Neuronal stem cell (in vitro differentiated cells): ENCODE data around the gene SCN8A.

ENCODE experiments used
- DNase-seq: peaks from one replicate; pipeline ENCODE4 v3.0.0-alpha.2; 2013; ENCODE audit warnings: low spot score
- H2AFZ ChIP-seq: one replicate; pipeline ENCODE4 v1.6.1; 2013; ENCODE audit warnings: mild to moderate bottlenecking, low read length, inconsistent platforms
- H2AK5ac ChIP-seq: 2 replicates; pipeline ENCODE4 v1.6.1; 2013; ENCODE audit warnings: low read depth, mild to moderate bottlenecking, inconsistent platforms, low read length, moderate library complexity, mixed read lengths
- H2BK120ac ChIP-seq: 2 replicates; pipeline ENCODE4 v1.6.1; 2013; ENCODE audit warnings: low read depth, mild to moderate bottlenecking, inconsistent platforms, low read length, moderate library complexity, mixed read lengths
- H2BK12ac ChIP-seq: one replicate; pipeline ENCODE4 v1.6.1; 2013; ENCODE audit warnings: low read length, inconsistent platforms
- H2BK15ac ChIP-seq: 2 replicates; pipeline ENCODE4 v1.6.1; 2013; ENCODE audit warnings: mild to moderate bottlenecking, low read length, inconsistent platforms, mixed read lengths
- H2BK5ac ChIP-seq: one replicate; pipeline ENCODE4 v1.6.1; 2013; ENCODE audit warnings: inconsistent platforms, mild to moderate bottlenecking, low read length, moderate library complexity
- H3K14ac ChIP-seq: one replicate; pipeline ENCODE4 v1.6.1; 2013; ENCODE audit warnings: low read length, inconsistent platforms
- H3K18ac ChIP-seq: 2 replicates; pipeline ENCODE4 v1.6.1; 2013; ENCODE audit warnings: low read length, inconsistent platforms
- H3K23ac ChIP-seq: 2 replicates; pipeline ENCODE4 v1.6.1; 2013; ENCODE audit warnings: low read depth, mild to moderate bottlenecking, mixed read lengths, low read length, inconsistent platforms; ENCODE audit not compliant: poor library complexity
- H3K27ac ChIP-seq: replicated peaks from 3 replicates; pipeline ENCODE4 v1.5.1; 2013; ENCODE audit warnings: low read length, inconsistent platforms
- H3K27me3 ChIP-seq, 3 experiments: 2 replicates each; pipeline ENCODE4 v1.6.1; 2013; ENCODE audit warnings: low read length in 3 of 3, mild to moderate bottlenecking in 2 of 3, inconsistent platforms in 1 of 3, low read depth in 1 of 3, mixed read lengths in 1 of 3, moderate library complexity in 1 of 3; ENCODE audit not compliant: control insufficient read depth in 3 of 3, insufficient read depth in 3 of 3
- H3K36me3 ChIP-seq, 2 donors: replicated peaks in 1 of 2; 2 replicates each; pipeline ENCODE4 v1.6.1; 2013; ENCODE audit warnings: low read length in 2 of 2; ENCODE audit not compliant: control insufficient read depth in 2 of 2, insufficient read depth in 2 of 2
- H3K4ac ChIP-seq: 2 replicates; pipeline ENCODE4 v1.6.1; 2013; ENCODE audit warnings: inconsistent platforms, mild to moderate bottlenecking, low read length, moderate library complexity
- H3K4me1 ChIP-seq, 2 donors: 1 replicate in 1 of 2; 2 replicates in 1 of 2; pipeline ENCODE4 v1.6.1; 2013; ENCODE audit warnings: low read length in 2 of 2, low read depth in 1 of 2; ENCODE audit not compliant: control insufficient read depth in 2 of 2, insufficient read depth in 1 of 2
- H3K4me2 ChIP-seq: one replicate; pipeline ENCODE4 v1.6.1; 2013; ENCODE audit warnings: mild to moderate bottlenecking, low read length, inconsistent platforms; ENCODE audit not compliant: insufficient read depth, poor library complexity, severe bottlenecking
- H3K4me3 ChIP-seq, 2 donors: 2 replicates each; pipeline ENCODE4 v1.5.1; 2013; ENCODE audit warnings: low read length in 2 of 2, mild to moderate bottlenecking in 2 of 2, inconsistent platforms in 1 of 2, moderate library complexity in 1 of 2
- H3K79me1 ChIP-seq: one replicate; pipeline ENCODE4 v1.6.1; 2013; ENCODE audit warnings: low read depth, mild to moderate bottlenecking, inconsistent platforms, low read length, moderate library complexity
- H3K9ac ChIP-seq: one replicate; pipeline ENCODE4 v1.6.1; 2013; ENCODE audit warnings: mild to moderate bottlenecking, low read depth, low read length, inconsistent platforms; ENCODE audit not compliant: poor library complexity
- H3K9me3 ChIP-seq, 2 donors: replicated peaks in 1 of 2; 2 replicates each; pipeline versions ENCODE3 to v1.6.1; 2013; ENCODE audit warnings: low read length in 2 of 2, mild to moderate bottlenecking in 2 of 2, inconsistent platforms in 1 of 2, low read depth in 1 of 2, mixed read lengths in 1 of 2, moderate library complexity in 1 of 2; ENCODE audit not compliant: control insufficient read depth in 2 of 2, insufficient read depth in 1 of 2
- H4K8ac ChIP-seq: one replicate; pipeline ENCODE4 v1.6.1; 2013; ENCODE audit warnings: low read depth, mild to moderate bottlenecking, inconsistent platforms, low read length, moderate library complexity
- H4K91ac ChIP-seq: one replicate; pipeline ENCODE4 v1.6.1; 2013; ENCODE audit warnings: low read length, low read depth, mild to moderate bottlenecking, inconsistent platforms; ENCODE audit not compliant: poor library complexity
- WGBS, 2 donors: extraction: QIAGEN DNeasy Blood & Tissue Kit; methylation state at CpG; one replicate each; pipeline ENCODE4 v1.1.7; 2013; ENCODE audit warnings: missing lambda C conversion rate in 2 of 2, mixed read lengths in 1 of 2; ENCODE audit not compliant: insufficient read length in 2 of 2, insufficient replicate concordance in 1 of 2; ENCODE audit errors: extremely low coverage in 2 of 2; 5-methylcytosine and 5-hydroxymethylcytosine counted together

The SCN8A gene

DNA sequence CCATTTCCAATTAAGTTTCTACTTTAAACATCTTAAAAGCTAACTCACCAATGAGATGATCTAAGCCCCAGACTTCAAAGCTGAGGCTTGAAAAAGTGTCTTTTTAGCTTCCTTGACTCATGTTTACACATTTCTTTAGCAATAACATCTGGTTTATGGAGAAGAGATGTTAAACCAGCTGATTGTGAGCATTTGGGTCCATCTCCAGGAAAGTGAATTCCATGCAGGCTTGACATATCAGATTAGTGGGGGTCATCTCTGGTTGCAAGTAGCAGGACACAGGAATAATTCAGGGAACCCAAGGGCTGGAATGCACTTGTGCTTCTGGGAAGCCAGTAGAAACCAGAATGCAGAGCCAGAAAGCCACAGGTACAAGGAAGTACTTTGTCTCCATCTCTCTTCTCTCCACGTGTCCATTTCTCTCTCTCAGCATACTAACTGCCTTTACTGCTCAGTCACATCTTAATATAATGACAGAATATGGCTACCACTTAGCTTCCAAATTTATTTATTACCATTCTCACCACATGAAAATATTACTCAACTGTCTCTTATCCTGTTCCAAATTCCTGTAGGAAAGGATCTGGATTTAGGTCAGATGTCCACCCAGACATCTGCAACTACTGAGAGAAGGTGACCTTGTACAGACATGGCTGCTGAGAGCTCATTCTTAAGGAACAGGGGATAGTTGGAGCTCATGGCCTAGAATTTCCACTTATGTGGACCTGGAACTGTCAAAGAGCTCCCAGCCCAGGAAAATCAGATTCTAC is 104.4 kb downstream of the SCN8A start:
- WGBS, 2 donors: no CpG with 5 or more reads among the region's 1 CpG
- no peak overlapping the region for H2AFZ ChIP-seq
- H3K4me1 ChIP-seq: no peaks in the 10 kb centered on the region
- H4K8ac ChIP-seq: no peak overlapping the region
- no peak overlapping the region for H2BK120ac ChIP-seq
- H3K4me2 ChIP-seq: no peak overlapping the region
- no peak overlapping the region for H3K27ac ChIP-seq
- peaks cover 0 to 9% of the 10 kb centered on the region in 2 donors for H3K36me3 ChIP-seq
- H2BK12ac ChIP-seq: no peak overlapping the region
- no peak overlapping the region for H2BK5ac ChIP-seq
- no peak overlapping the region for H4K91ac ChIP-seq
- H3K4me3 ChIP-seq: no peak overlapping the region
- no peak overlapping the region for H3K9ac ChIP-seq
- H3K18ac ChIP-seq: no peak overlapping the region
- no peaks in the 10 kb centered on the region for H3K79me1 ChIP-seq
- no peak overlapping the region for H3K23ac ChIP-seq
- H2AK5ac ChIP-seq: no peak overlapping the region
- no peak overlapping the region for H3K14ac ChIP-seq
- no peak overlapping the region for H2BK15ac ChIP-seq
- DNase-seq: no peak
- no peak overlapping the region for H3K4ac ChIP-seq
- no peaks in the 10 kb centered on the region for H3K27me3 ChIP-seq
- H3K9me3 ChIP-seq: no peaks in the 10 kb centered on the region

DNA sequence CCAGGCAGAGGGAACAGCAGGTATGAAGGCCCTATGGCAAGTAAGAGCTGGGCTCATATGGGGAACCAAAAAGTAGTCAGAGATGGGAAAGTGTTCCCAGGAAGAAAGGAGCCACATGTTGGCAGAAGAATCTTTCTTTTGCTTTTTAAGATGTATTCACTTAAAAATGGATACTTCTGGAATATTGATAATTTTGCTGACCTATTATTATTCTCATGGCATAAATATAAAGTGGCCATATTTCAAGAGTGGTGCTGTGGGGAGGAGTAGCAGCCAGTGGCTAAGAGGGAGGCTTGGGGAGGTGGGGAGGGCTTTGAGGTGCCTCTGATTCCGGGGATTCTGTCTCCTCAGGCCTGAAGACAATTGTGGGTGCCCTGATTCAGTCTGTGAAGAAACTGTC is 108.2 kb downstream of the SCN8A start:
- no peak overlapping the region for H2BK120ac ChIP-seq
- H3K27me3 ChIP-seq: no peaks in the 10 kb centered on the region
- H2AK5ac ChIP-seq: no peak overlapping the region
- no CpG with 5 or more reads among the region's 1 CpG for WGBS, 2 donors
- no peaks in the 10 kb centered on the region for H3K9me3 ChIP-seq
- H3K4me3 ChIP-seq: no peak overlapping the region
- no peak overlapping the region for H3K14ac ChIP-seq
- H3K4ac ChIP-seq: no peak overlapping the region
- no peak overlapping the region for H4K91ac ChIP-seq
- no peak overlapping the region for H2BK5ac ChIP-seq
- H3K27ac ChIP-seq: no peak overlapping the region
- H2BK15ac ChIP-seq: no peak overlapping the region
- H2BK12ac ChIP-seq: no peak overlapping the region
- peaks cover 0 to 42% of the 10 kb centered on the region in 2 donors for H3K36me3 ChIP-seq
- H3K79me1 ChIP-seq: no peaks in the 10 kb centered on the region
- no peak overlapping the region for H3K9ac ChIP-seq
- no peak overlapping the region for H3K23ac ChIP-seq
- no peak overlapping the region for H3K4me2 ChIP-seq
- no peaks in the 10 kb centered on the region for H3K4me1 ChIP-seq
- H3K18ac ChIP-seq: no peak overlapping the region
- no peak overlapping the region for H2AFZ ChIP-seq
- no peak for DNase-seq
- H4K8ac ChIP-seq: no peak overlapping the region

DNA sequence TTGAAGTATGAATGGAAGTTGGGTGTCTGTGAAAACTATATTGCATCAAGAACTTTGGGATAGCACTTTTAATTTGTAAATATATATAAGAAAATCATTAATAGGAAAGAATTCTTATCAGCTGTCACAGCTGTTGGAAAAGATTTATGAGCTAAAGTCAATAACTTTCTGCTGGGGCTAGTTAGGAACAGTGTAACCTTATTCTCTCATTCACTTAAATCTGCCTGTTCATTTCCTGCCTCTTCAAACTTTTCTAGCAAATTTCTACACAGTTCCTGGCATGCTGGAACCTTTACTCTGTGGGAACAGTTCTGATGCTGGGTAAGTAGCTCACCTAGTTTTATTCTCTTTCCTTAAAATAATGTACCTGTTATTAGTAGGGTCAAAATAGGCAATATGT is 109.9 kb downstream of the SCN8A start:
- Histone ChIP-seq H3K79me1 (no peaks in the 10 kb centered on the region), H2AK5ac (no peak overlapping the region), H3K14ac (no peak overlapping the region), H3K23ac (no peak overlapping the region), H3K4ac (no peak overlapping the region), H3K18ac (no peak overlapping the region), H3K27ac (no peak overlapping the region), H4K8ac (no peak overlapping the region), H3K4me2 (no peak overlapping the region), H2BK15ac (no peak overlapping the region), H3K4me3 (no peak overlapping the region), H3K27me3 (no peaks in the 10 kb centered on the region), H3K9me3 (no peaks in the 10 kb centered on the region), H2AFZ (no peak overlapping the region), H3K36me3 (peaks cover 0 to 54% of the 10 kb centered on the region in 2 donors), H3K9ac (no peak overlapping the region), H2BK120ac (no peak overlapping the region), H2BK12ac (no peak overlapping the region), H4K91ac (no peak overlapping the region), H2BK5ac (no peak overlapping the region), H3K4me1 (no peaks in the 10 kb centered on the region)
- DNase-seq: no peak

DNA sequence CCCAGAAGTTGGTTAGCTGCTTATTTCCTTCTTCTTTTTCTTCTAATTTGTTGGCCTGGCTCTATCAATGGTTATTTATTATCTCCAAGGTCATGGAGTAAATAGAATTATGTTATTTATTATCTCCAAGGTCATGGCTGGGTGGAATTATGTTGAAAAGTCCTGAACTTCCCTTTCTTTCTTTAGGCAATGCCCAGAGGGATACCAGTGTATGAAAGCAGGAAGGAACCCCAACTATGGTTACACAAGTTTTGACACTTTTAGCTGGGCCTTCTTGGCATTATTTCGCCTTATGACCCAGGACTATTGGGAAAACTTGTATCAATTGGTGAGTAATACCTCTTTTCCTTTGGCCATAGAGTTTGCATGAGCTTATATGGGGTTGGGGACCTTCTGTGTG is 111.6 kb downstream of the SCN8A start:
- Histone ChIP-seq H2BK120ac (no peak overlapping the region), H2BK12ac (no peak overlapping the region), H2AK5ac (no peak overlapping the region), H3K4me1 (no peaks in the 10 kb centered on the region), H3K36me3 (peaks cover 0 to 71% of the 10 kb centered on the region in 2 donors), H3K4me3 (no peak overlapping the region), H3K4me2 (no peak overlapping the region), H3K27me3 (no peaks in the 10 kb centered on the region), H3K18ac (no peak overlapping the region), H2AFZ (no peak overlapping the region), H2BK15ac (no peak overlapping the region), H3K79me1 (no peaks in the 10 kb centered on the region), H3K27ac (no peak overlapping the region), H3K23ac (no peak overlapping the region), H3K14ac (no peak overlapping the region), H4K8ac (no peak overlapping the region), H3K9me3 (no peaks in the 10 kb centered on the region), H3K9ac (no peak overlapping the region), H3K4ac (no peak overlapping the region), H2BK5ac (no peak overlapping the region), H4K91ac (no peak overlapping the region)
- no CpG with 5 or more reads among the region's 1 CpG for WGBS, 2 donors
- DNase-seq: no peak
